Glutamatergic neuron (in vitro differentiated cells): ENCODE results near the gene GPR153. TPM values are rescaled to one million over a fixed set of nuclear protein-coding genes. Genes with fewer than 3 reads are reported as not detected.

Experiments used
- DNase-seq: peaks from one replicate; pipeline ENCODE4 v3.0.0; 2022
- H3K27ac Mint-ChIP-seq: one replicate; pipeline ENCODE4 v1.8.0; 2020; ENCODE audit warnings: mild to moderate bottlenecking, mixed read lengths, inconsistent platforms; ENCODE audit not compliant: unreplicated experiment
- H3K27me3 Mint-ChIP-seq: one replicate; pipeline ENCODE4 v1.8.0; 2020; ENCODE audit warnings: mild to moderate bottlenecking, moderate library complexity, mixed read lengths, inconsistent platforms; ENCODE audit not compliant: unreplicated experiment
- H3K36me3 Mint-ChIP-seq: one replicate; pipeline ENCODE4 v1.8.0; 2020; ENCODE audit warnings: mild to moderate bottlenecking, mixed read lengths, inconsistent platforms; ENCODE audit not compliant: unreplicated experiment
- H3K4me1 Mint-ChIP-seq: one replicate; pipeline ENCODE4 v1.8.0; 2020; ENCODE audit warnings: mild to moderate bottlenecking, low read depth, mixed read lengths, inconsistent platforms; ENCODE audit not compliant: unreplicated experiment
- H3K4me3 Mint-ChIP-seq: one replicate; pipeline ENCODE4 v1.8.0; 2020; ENCODE audit warnings: mild to moderate bottlenecking, mixed read lengths, inconsistent platforms; ENCODE audit not compliant: unreplicated experiment
- H3K9me3 Mint-ChIP-seq: one replicate; pipeline ENCODE4 v1.8.0; 2020; ENCODE audit warnings: mild to moderate bottlenecking, moderate library complexity, mixed read lengths, inconsistent platforms; ENCODE audit not compliant: unreplicated experiment
- CTCF ChIP-seq: fragments of 200-600 bp; sonication (generic); IDR thresholded peaks from one replicate; pipeline ENCODE4 v1.5.0; 2021; ENCODE audit not compliant: partially characterized antibody, unreplicated experiment
- total RNA-seq: library from RNA; stranded (reverse); fragmentation: NEBNext Ultra II Directional; extraction: Animal tissue kit (Norgen Biotek cat#: 25700); gene quantifications from one replicate; pipeline ENCODE4 v1.2.1, GENCODE V29; 2021; ENCODE audit not compliant: unreplicated experiment

Gene GPR153
- total RNA-seq, 1 donor from 2014 or later, result 174 TPM

GRCh38 chr1:6243053-6243834 is 17.7 kb downstream of the GPR153 start:
- H3K27me3 Mint-ChIP-seq, result peaks cover 15% of the 10 kb centered on the region

DNA sequence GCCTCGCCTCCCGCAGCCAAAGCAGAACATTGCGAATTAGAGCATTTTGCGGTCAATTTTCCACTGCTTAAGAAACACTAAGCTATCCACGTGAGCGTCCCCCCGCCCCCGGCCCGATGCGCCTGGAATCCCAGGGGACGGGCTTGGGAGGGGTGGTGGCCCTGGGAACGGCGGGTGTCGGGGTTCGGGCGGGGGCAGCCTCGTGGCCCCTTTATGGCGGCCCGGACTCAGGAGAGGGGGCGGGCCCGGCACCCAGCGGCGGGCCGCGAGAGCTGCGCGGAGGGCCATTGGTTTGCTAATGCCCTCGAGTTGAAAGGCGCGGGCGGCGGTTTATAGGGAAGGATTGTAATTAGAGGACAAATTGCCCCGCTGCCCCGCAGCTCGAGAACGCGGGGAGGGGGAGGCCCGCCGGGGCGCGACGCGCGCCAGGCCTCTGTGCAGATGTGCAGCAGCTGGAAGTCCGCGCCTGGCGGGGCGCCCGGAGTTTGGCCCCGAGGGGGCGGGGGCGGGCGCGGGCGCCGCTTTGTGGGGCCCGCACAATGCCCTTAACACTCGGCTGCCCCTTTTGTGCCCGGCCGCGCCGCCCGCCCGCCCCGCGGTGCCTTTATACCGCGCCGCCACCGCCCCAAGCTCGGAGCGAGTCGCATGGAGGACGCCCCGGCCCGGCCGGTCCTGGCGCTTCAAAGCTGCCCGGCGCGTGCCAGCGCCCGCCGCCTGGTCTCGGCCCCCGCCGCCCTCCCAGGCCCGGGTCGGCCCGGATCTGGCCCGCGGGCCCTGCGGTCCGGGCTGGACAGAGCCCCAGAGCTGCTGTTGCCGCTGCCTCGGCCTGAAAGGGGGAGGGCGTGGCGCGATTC is 18.8 kb downstream of the GPR153 start:
- no peak for TF ChIP-seq CTCF
- H3K4me1 Mint-ChIP-seq, result peaks cover 8% of the 10 kb centered on the region
- no peaks in the 10 kb centered on the region for H3K36me3 Mint-ChIP-seq
- no peak for DNase-seq
- peaks cover 13% of the 10 kb centered on the region for H3K9me3 Mint-ChIP-seq
- H3K27me3 Mint-ChIP-seq, result peaks cover 14% of the 10 kb centered on the region
- peak overlapping the region; percentile 81 for H3K4me3 Mint-ChIP-seq
- H3K27ac Mint-ChIP-seq, result no peak overlapping the region

More at GRCh38 chr1:6243053-6243834, 17.7 kb downstream of the GPR153 start:
- Mint-ChIP-seq H3K27ac (no peak overlapping the region), H3K36me3 (no peaks in the 10 kb centered on the region), H3K4me1 (peaks cover 8% of the 10 kb centered on the region), H3K9me3 (peaks cover 11% of the 10 kb centered on the region), H3K4me3 (no peak overlapping the region)
- no peak for DNase-seq
- TF ChIP-seq CTCF, result no peak

DNA sequence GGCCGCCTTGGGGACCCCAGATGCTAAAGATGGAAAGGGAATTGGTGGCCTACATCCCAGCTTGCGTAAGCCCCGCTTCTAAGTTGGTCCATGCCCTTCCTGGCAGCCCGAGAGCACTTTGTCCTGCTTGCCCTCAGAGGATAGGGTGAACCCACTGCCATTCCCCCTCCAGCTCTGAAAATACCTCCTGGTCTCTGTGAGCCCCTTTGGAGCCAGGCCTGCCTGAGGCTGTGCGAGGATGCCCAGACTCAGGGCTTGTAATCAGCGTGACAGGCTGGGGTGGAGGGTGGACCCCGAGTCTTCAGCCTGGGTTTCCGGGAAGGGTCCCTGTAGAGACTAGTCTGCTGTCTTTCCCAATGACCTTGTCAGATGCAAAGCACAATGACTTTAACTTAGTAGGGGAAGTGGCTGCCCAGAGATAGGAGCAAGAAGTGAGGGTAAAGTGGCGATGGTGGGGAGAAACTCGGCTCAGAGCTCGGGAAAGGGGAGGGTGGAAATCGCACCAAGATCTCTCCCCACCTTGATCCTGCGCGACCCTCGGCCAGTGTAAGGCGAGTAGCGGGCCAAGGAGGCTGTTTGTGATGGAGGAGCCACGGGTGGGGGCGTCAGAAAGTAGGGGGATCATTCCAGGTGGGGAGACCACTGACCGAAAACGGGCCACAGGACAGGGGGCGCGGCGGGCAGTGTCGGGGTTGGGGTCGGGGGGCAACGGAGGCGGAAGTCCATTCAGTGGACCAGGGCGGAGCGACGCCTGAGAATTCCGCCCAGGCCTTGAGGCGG is 19.6 kb downstream of the GPR153 start:
- H3K9me3 Mint-ChIP-seq, result peaks cover 10% of the 10 kb centered on the region
- H3K27me3 Mint-ChIP-seq, result peaks cover 9% of the 10 kb centered on the region
- peak overlapping the region; percentile 81 for H3K4me3 Mint-ChIP-seq
- DNase-seq, result no peak
- no peaks in the 10 kb centered on the region for H3K36me3 Mint-ChIP-seq
- peak overlapping the region; percentile 56 for H3K27ac Mint-ChIP-seq
- peaks cover 6% of the 10 kb centered on the region for H3K4me1 Mint-ChIP-seq
- TF ChIP-seq CTCF, result no peak

DNA sequence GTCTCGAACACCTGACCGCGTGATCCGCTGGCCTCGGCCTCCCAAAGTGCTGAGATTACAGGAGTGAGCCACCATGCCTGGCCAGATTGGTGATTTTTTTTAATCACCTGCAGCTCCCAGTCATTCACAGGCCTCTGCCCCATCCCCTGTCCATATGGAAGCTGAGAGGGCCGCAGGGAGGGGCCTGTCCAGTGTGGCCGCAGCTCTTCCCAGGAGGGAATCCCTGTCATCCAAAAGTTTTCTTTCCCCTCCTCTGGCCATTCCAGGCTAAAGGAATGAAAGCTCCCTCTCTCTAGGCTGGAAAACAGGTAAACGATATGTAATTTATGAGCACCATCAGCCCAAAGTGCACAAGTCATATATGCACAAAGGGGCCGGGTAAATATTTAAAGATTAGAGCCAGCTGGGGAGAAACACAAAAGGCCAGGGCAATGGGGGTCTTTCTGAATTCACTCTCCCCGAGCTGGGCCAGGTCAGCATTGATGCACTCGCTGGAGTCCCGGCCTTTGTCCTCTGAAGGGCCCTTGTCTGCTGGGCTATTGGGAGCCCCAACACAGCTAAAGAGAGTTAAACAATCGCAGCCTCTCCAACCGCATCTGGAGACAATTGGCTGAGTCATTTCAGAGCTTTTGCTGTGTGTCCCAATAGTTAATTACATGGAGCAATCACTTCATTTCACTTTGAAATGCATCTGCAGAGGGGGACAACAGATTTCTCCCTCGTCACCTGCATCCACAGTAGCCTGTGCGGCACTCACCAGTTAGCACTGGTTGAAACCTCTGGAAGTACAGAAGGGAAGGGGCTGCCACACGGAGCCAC is 20.7 kb downstream of the GPR153 start:
- Mint-ChIP-seq H3K9me3 (peaks cover 9% of the 10 kb centered on the region), H3K36me3 (no peaks in the 10 kb centered on the region), H3K27ac (no peak overlapping the region), H3K4me3 (no peak overlapping the region), H3K27me3 (peaks cover 11% of the 10 kb centered on the region), H3K4me1 (peaks cover 6% of the 10 kb centered on the region)
- no peak for TF ChIP-seq CTCF
- DNase-seq, result no peak
